Astrocyte of the cerebellum (primary cell): Measurements from ENCODE around the gene TTN.

ENCODE experiments used
- DNase-seq: peaks from one replicate; pipeline ENCODE4 v3.0.0-alpha.2; 2011; ENCODE audit warnings: low read depth
- H3K4me3 ChIP-seq: 2 replicates; pipeline ENCODE4 v1.5.1; 2011; ENCODE audit warnings: mild to moderate bottlenecking, low read depth, low read length, moderate library complexity
- CTCF ChIP-seq: IDR thresholded peaks from 2 replicates; pipeline ENCODE4 v1.5.1; 2012; ENCODE audit warnings: low read length, low read depth, moderate library complexity, mild to moderate bottlenecking; ENCODE audit errors: missing control alignments
- in situ Hi-C: cut with HindIII; loops from 2 replicates; pipeline ENCODE4 v1.10.0; 2017; ENCODE audit warnings: low sequenced_read_pairs

The TTN gene

GRCh38 chr2:178722296-178722695 is 84.9 kb downstream of the TTN start:
- in situ Hi-C loops: no loop called here
- DNase-seq: no peak
- TF ChIP-seq CTCF: no peak
- H3K4me3 ChIP-seq: no peak overlapping the region

GRCh38 chr2:178718988-178719387 is 88.2 kb downstream of the TTN start:
- in situ Hi-C loops: no loop called here
- no peak for TF ChIP-seq CTCF
- no peak for DNase-seq
- H3K4me3 ChIP-seq: no peak overlapping the region

GRCh38 chr2:178718283-178718682 is 88.9 kb downstream of the TTN start:
- in situ Hi-C loops: no loop called here
- DNase-seq: no peak
- H3K4me3 ChIP-seq: no peak overlapping the region
- no peak for TF ChIP-seq CTCF

- in situ Hi-C loops: no loop called here
- TF ChIP-seq CTCF: no peak
- no peak for DNase-seq
- no peak overlapping the region for H3K4me3 ChIP-seq
Observed at GRCh38 chr2:178716394-178716793, 90.8 kb downstream of the TTN start.

- no peak for TF ChIP-seq CTCF
- no peak overlapping the region for H3K4me3 ChIP-seq
- in situ Hi-C loops: no loop called here
- DNase-seq: no peak
Observed at GRCh38 chr2:178715366-178715765, 91.9 kb downstream of the TTN start.

GRCh38 chr2:178707476-178707875 is 99.7 kb downstream of the TTN start:
- TF ChIP-seq CTCF: no peak
- in situ Hi-C loops: no loop called here
- DNase-seq: no peak
- H3K4me3 ChIP-seq: no peak overlapping the region

- no peak overlapping the region for H3K4me3 ChIP-seq
- no peak for DNase-seq
- in situ Hi-C loops: no loop called here
- TF ChIP-seq CTCF: no peak
Observed at GRCh38 chr2:178704876-178705275, 102.3 kb downstream of the TTN start.
